Stimulated activated CD8-positive, alpha-beta memory T cell treated with anti-CD3 and anti-CD28 coated beads, Interleukin-12 subunit alpha, Interleukin-12 subunit beta, amount 100 ng/mL, for 4 hours (primary cell): ENCODE results near the gene AKAP13.

Experiments used
- DNase-seq: peaks from one replicate; pipeline ENCODE4 v3.0.0-alpha.2; 2020; ENCODE audit warnings: low read depth

Gene AKAP13

DNA sequence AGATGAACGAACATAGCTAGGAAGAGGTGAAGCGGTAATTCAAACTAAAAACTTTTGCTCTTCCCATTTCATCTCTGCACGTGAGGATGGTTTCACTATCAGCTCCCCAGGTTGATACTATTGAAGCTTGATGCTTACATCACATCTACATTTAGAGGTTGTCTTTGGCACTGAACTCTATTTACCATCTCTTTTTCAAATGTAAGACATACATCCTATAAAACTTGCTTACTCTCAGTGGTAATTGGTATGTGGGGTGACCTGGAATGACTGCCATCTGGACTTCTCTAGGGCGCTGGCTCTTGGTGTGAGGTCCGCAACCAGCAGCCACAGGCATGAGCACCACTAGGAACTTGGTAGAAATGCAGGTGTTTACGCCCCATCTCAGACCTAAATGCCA lies 118.1 kb downstream of the AKAP13 start:
- no peak for DNase-seq

GRCh38 chr15:85499371-85499887 lies 119.0 kb downstream of the AKAP13 start:
- no peak for DNase-seq

GRCh38 chr15:85500060-85500708 lies 119.8 kb downstream of the AKAP13 start:
- no peak for DNase-seq

DNA sequence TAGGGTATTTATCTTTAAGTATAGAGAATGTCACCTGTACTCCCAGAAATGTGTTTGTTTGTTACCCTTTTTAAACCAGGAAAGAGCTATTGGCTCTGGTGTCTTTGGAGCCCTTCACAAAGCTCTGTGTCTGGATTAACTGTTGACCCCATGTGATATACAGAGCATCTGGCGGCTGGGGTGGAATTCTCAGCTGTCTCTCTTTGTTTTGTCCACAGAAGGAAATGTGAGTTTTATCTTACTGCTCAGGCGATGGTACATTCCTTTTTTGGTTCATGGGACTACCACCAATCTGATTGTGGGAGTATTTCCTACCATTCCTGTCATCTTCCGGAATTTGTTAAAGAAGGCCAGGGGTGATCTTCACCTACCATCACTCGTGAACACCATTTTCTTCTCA lies 120.3 kb downstream of the AKAP13 start:
- DNase-seq, result no peak

- no peak for DNase-seq
These were observed 121.2 kb downstream of the AKAP13 start for GRCh38 chr15:85501574-85501973.

DNA sequence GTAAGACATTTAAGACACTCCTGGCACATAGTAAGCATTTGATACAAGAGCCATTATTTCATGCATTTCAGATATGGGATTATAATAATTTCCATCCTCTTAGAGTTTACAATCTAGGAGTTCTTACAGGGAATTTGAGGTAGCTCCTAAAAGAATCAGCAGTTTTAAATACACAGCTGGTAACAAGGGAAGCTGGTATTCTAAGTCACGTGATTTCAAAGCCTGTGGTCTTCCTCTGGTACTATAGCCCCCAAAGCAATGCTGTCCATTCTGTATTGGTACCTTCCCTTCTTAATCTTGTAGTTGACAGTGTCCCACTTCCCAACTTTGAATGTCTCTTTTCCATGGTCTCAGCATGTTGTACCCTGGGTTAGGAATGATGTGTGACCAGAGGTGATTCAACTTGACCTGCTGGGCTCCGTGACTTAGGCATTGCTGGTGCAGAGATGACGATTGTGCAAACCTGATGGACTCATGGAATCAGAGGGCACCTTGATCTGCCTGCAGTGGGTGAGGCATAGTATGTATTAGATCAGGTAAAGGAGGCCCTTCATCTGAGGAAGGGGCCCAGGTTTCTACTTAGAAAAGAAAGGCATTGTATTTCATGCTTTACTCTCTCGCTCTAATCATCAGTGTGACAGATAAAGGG lies 122.9 kb downstream of the AKAP13 start:
- no peak for DNase-seq

GRCh38 chr15:85504749-85505676 lies 124.6 kb downstream of the AKAP13 start:
- no peak for DNase-seq

DNA sequence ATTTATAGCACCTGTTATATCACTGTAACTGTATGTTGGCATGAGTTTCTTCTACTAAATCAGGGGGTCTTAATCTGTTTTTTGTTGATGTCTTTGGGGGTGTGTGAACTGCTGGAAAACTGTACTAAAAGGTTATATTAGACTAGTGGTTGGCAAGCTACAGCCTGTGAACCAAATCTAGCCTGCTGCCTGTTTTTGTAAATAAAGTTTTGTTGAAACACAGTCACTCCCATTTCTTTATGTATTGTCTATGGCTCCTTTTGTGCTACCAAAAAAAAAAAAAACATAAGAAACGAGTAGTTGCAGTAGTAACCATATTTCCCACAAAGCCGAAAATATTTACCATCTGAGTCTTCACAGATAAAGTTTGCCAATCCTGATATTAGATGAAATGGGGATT lies 126.7 kb downstream of the AKAP13 start:
- DNase-seq, result no peak

DNA sequence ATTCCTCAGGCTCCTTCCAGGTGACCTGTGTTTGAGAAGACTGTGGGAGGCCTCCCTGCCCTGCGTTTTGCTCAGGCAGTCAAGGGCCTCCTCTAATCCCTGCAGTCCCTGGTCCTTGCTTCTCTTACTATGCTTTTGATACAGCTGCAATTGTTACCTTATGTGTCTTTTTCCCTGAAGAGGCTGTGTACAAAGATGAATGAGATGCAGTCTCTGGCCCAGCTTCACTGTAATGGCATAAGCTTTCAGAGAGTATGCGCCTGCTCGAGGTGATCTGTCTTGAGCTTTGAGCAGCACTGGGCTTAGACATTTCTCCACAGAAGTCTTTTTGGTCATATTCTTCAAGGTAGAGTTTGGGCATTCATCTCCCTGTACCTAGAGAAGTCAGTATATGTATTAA lies 129.6 kb downstream of the AKAP13 start:
- DNase-seq, result no peak

- DNase-seq, result no peak
These were observed 134.0 kb downstream of the AKAP13 start for GRCh38 chr15:85514413-85514812.

- no peak for DNase-seq
These were observed 134.8 kb downstream of the AKAP13 start for GRCh38 chr15:85515212-85515611.

DNA sequence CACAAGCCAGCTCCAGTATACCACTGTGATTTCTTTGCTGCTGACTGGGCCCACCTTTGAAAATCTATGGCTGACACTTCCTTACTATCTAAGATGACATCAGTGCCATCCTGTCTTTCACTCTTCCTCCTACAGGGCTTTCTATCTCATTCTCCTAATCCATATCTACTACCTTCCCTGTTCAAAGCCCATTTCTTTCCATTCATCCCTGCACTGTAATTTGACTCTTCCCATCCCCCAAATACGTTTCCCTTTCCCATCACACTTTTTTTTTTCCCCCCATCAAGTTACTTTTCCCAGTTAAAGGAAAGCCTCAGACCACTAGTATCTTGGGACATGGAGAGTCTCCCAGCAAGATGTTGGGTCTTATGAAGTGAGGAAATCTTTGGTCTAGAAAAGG lies 136.7 kb downstream of the AKAP13 start:
- DNase-seq, result no peak

DNA sequence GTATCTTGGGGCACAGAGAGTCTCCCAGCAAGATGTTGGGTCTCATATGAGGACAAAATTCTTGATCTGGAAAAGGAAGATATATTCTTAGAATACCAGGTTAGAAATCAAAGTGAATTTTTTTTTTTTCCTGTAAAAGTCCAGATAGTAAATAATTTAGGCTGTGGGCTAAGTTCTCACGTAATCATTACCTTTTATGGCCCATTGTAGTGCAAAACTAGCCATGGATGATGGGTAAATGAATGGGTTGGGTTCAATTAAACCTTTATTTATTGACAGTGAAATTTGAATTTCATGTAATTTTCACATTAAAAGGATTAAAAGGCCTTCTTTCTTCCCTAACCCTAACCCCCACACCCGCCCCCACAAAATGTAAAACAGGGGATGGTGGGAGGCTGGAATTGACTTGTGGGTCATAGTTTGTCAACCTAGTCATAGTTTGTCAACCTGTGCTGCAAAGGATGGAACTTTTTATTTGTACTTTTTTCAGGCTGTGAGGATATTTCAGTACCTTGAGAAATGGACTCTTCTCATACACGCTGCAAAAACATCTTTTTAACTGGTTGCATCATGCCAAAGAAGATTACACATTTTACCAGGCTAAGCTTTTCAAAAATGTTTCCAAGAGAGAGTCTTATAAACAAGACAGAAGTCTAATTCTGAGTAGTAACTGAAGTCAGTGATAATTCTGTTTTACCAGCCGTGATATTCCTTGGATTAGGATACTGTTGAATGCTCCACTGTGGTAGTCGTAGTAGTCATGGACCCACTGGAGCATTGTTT lies 138.8 kb downstream of the AKAP13 start:
- no peak for DNase-seq

GRCh38 chr15:85520650-85521049 lies 140.2 kb downstream of the AKAP13 start:
- DNase-seq, result no peak

- DNase-seq, result no peak
These were observed 143.1 kb downstream of the AKAP13 start for GRCh38 chr15:85523530-85523929.

GRCh38 chr15:85525755-85526154 lies 145.4 kb downstream of the AKAP13 start:
- DNase-seq, result no peak

- no peak for DNase-seq
These were observed 147.5 kb downstream of the AKAP13 start for GRCh38 chr15:85527895-85528294.

DNA sequence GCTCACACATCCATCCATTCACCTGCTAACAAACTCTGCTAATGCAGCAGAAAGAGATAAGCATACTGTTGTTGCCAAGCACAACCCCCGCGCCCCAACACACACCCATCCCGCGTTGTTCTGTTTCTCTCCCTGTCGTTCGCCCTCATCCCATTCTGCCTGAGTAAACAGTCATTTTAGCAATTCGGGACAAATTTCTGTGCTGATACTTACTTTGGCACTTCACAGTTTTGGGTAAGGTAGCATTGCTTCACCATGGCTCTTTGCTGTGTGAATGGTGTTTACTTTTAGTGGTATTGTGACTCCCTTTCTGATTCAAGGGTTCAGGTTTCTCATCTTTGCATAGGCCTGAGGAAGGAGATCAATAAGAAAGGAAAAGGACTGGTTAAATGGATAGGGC lies 149.7 kb downstream of the AKAP13 start:
- no peak for DNase-seq

GRCh38 chr15:85531083-85531482 lies 150.7 kb downstream of the AKAP13 start:
- no peak for DNase-seq

DNA sequence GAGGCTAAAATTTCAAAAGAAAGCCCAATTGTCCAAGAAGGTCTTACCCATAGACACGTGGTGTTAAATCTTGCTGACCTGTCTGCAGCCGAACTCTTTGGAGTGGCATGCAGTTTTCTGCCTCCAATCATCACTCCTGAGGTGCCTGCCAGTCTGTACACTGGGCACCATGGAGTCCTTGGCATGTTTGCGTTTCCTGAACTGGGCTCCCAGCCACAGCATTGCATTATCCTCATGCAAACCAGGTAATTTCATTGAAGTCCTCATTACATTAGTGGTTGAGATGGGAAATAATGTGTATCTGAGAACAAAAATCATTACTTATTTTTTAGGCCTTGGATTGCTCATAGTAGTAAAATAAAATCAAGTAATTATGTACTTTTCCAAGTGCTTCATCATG lies 152.3 kb downstream of the AKAP13 start:
- no peak for DNase-seq

DNA sequence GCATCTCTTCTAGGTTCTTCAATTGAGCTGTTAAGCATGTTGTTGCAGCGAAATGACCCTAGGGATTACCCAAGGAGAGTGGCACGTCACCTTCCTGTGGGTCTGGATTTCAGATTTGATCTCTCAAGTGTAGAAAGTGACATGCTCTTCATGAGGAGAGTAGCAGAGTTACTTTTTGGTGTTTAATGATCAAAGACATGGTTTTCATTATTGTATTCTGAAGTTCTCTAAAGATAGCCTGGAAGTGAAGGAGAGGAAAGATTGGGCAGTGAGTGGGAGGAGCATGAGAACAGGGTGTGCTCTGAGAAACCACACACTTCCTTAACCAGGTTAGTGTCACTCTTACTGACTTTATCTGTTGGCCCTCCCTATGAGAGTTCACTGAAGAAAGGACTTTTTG lies 153.6 kb downstream of the AKAP13 start:
- no peak for DNase-seq
